Ovary (tissue), 3 donors: ENCODE measurements around the gene SPPL3.

Experiments used
- POLR2A ChIP-seq: fragments of 450-650 bp; IDR thresholded peaks from one replicate; pipeline ENCODE4 v1.6.1; 2017; ENCODE audit warnings: antibody characterized with exemption, mild to moderate bottlenecking, moderate library complexity
- TF ChIP-seq, protein P1 (sequence below), 3 donors: fragments of 450-650 bp in 2 of 3; fragments of 200-600 bp in 1 of 3; IDR thresholded peaks; one replicate each; pipeline versions ENCODE4 v1.5.1 to v1.8.0; 2016 to 2022; ENCODE audit warnings: antibody characterized with exemption in 3 of 3, mild to moderate bottlenecking in 1 of 3
- donor health status: DM: no; HTN: no; CAD: no.

DNA sequence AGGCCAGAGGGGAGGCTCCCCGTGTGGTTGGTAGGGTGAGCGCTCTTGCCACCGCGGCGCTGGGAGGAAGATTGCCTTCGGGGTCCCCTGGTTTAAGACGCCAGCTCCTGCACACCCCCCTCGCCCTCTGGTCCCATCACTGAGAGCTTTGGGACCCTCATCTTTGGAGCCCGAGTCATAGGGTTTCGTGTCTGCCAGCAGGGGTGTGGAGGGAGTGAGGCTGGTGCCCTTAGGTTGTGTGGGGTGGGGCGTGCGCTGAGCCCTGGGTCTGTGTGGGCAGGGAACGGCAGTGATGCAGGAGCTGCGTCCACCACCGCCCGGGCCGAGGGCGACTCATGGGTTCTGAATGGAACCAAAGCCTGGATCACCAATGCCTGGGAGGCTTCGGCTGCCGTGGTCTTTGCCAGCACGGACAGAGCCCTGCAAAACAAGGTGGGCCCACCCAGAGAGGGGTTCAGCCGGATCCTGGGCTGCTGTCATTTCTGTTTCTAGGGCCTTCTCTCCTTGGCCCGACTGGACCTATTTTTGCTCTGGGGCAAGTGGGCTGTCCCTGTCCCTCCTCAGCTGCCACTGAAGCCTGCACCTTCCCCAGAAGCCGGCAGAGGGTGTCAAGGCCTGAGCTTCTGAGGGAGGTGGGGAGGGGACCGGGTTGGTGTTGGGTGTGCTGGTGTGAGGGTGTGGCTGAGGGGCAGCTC lies 166.5 kb downstream of the SPPL3 start:
- TF ChIP-seq, protein P1, sequence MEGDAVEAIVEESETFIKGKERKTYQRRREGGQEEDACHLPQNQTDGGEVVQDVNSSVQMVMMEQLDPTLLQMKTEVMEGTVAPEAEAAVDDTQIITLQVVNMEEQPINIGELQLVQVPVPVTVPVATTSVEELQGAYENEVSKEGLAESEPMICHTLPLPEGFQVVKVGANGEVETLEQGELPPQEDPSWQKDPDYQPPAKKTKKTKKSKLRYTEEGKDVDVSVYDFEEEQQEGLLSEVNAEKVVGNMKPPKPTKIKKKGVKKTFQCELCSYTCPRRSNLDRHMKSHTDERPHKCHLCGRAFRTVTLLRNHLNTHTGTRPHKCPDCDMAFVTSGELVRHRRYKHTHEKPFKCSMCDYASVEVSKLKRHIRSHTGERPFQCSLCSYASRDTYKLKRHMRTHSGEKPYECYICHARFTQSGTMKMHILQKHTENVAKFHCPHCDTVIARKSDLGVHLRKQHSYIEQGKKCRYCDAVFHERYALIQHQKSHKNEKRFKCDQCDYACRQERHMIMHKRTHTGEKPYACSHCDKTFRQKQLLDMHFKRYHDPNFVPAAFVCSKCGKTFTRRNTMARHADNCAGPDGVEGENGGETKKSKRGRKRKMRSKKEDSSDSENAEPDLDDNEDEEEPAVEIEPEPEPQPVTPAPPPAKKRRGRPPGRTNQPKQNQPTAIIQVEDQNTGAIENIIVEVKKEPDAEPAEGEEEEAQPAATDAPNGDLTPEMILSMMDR (IDR thresholded peaks at IDR 0.05), result no peak
- no peak for TF ChIP-seq POLR2A
